GM19468 (cell line): ENCODE measurements around the gene CA11.
"Not testable (repeated sequence)": the region's sequence is repeated elsewhere in the genome, so short reads cannot be mapped to it uniquely, and the experiment has no call there.

Experiments
- ATAC-seq: cut with Tn5 transposase; IDR thresholded peaks from one replicate; pipeline ENCODE4 v1.9.1; 2021; ENCODE audit warnings: mild to moderate bottlenecking, moderate library complexity, moderate number of reproducible peaks; ENCODE audit not compliant: unreplicated experiment; ENCODE audit errors: extremely low read depth

CA11 gene

GRCh38 chr19:48670699-48671445 is 24.9 kb upstream of the CA11 start:
- no peak for ATAC-seq

- ATAC-seq: no peak
Observed at GRCh38 chr19:48669903-48670668, 24.1 kb upstream of the CA11 start.

GRCh38 chr19:48668761-48669160 is 22.8 kb upstream of the CA11 start:
- no peak for ATAC-seq

- no peak for ATAC-seq
Observed at GRCh38 chr19:48668332-48668731, 22.3 kb upstream of the CA11 start.

GRCh38 chr19:48665786-48666185 is 19.8 kb upstream of the CA11 start:
- no peak for ATAC-seq

- ATAC-seq: no peak
Observed at GRCh38 chr19:48664476-48664875, 18.5 kb upstream of the CA11 start.

GRCh38 chr19:48663667-48664066 is 17.7 kb upstream of the CA11 start:
- ATAC-seq: no peak

- ATAC-seq: no peak
Observed at GRCh38 chr19:48661711-48662090, 15.7 kb upstream of the CA11 start.

GRCh38 chr19:48660852-48661710 is 15.1 kb upstream of the CA11 start:
- no peak for ATAC-seq

GRCh38 chr19:48659768-48660167 is 13.8 kb upstream of the CA11 start:
- ATAC-seq: no peak

- ATAC-seq: no peak
Observed at GRCh38 chr19:48658483-48658882, 12.5 kb upstream of the CA11 start.

- not testable (repeated sequence) for ATAC-seq
Observed at GRCh38 chr19:48657828-48658227, 11.8 kb upstream of the CA11 start.

- no peak for ATAC-seq
Observed at GRCh38 chr19:48656840-48657474, 11.0 kb upstream of the CA11 start.

- ATAC-seq: no peak
Observed at GRCh38 chr19:48654299-48655059, 8.5 kb upstream of the CA11 start.

GRCh38 chr19:48651683-48652048 is 5.7 kb upstream of the CA11 start:
- ATAC-seq: no peak

GRCh38 chr19:48650974-48651682 is 5.1 kb upstream of the CA11 start:
- no peak for ATAC-seq

GRCh38 chr19:48648134-48648533 is 2.1 kb upstream of the CA11 start:
- no peak for ATAC-seq

- ATAC-seq: no peak
Observed at GRCh38 chr19:48646722-48647216, 782 bp upstream of the CA11 start.

GRCh38 chr19:48645620-48646000 is 377 bp downstream of the CA11 start:
- no peak for ATAC-seq
